ENCODE results near the gene MED13L. TPM values are rescaled to one million over a fixed set of nuclear protein-coding genes. Genes with fewer than 3 reads are reported as not detected.

MED13L gene
- total and polyA plus RNA-seq, 8 donors: 10.3 to 93.8 (median 53.0) TPM

DNA sequence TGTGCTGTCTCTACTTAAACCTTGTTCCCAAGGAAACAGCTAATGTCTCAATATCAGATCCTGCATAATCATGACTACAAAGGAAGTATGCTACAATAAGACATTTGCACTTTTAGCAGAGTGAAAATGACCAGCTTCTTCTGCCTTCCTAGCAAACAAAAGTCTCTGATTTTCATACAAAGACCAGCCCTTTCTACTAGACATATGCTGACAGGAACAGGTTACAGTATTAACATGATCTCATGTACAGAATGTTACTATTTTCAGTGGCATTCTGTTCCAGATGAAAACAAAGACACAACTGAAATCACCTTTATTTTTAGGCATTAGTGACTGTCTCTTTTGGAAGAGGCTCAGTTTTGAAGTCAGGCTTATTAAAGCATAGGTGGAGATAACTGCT is 228.6 kb downstream of the MED13L start:
- ATAC-seq (no peak), FAIRE-seq (no peak), DNase-seq (no peak)
- TF ChIP-seq, protein P1, sequence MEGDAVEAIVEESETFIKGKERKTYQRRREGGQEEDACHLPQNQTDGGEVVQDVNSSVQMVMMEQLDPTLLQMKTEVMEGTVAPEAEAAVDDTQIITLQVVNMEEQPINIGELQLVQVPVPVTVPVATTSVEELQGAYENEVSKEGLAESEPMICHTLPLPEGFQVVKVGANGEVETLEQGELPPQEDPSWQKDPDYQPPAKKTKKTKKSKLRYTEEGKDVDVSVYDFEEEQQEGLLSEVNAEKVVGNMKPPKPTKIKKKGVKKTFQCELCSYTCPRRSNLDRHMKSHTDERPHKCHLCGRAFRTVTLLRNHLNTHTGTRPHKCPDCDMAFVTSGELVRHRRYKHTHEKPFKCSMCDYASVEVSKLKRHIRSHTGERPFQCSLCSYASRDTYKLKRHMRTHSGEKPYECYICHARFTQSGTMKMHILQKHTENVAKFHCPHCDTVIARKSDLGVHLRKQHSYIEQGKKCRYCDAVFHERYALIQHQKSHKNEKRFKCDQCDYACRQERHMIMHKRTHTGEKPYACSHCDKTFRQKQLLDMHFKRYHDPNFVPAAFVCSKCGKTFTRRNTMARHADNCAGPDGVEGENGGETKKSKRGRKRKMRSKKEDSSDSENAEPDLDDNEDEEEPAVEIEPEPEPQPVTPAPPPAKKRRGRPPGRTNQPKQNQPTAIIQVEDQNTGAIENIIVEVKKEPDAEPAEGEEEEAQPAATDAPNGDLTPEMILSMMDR (IDR thresholded peaks at IDR 0.05): no peak
- intact Hi-C loops (cut with DNase I): no loop called here
- H3K4me3 ChIP-seq: no peak overlapping the region
- no peaks in the 10 kb centered on the region for H3K27me3 ChIP-seq
- H3K36me3 ChIP-seq: no peaks in the 10 kb centered on the region
- peaks cover 2 to 29% (median 27%) of the 10 kb centered on the region in 3 donors for H3K4me1 ChIP-seq
- no peaks in the 10 kb centered on the region for H3K9me3 ChIP-seq
- H3K27ac ChIP-seq: no peak overlapping the region

DNA sequence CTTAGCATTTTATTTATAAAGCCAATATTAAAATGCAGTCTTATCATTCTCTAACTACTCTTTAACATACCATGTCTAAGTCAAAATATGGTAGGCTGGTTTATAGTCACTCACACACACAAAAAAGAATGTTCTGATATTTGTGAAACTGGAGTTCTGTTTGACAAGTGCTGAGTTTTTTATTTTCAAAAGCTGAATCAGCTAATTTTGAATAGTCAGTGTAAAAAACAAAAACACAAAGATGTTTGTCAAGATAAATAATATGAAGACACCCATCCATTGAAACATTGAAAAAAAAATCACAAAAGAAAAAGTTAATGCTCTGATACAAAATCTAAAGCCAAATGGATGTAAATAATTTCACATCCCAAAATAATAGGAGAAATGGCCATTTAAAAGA is 231.5 kb downstream of the MED13L start:
- Histone ChIP-seq H3K9me3 (no peaks in the 10 kb centered on the region), H3K4me1 (peaks cover 14 to 42% (median 27%) of the 10 kb centered on the region in 3 donors), H3K27me3 (no peaks in the 10 kb centered on the region), H3K27ac (no peak overlapping the region), H3K36me3 (no peaks in the 10 kb centered on the region), H3K4me3 (no peak overlapping the region)
- no peak for ATAC-seq
- intact Hi-C loops (cut with DNase I): no loop called here
- no peak for FAIRE-seq
- TF ChIP-seq, protein P1 (IDR thresholded peaks at IDR 0.05): no peak
- no peak for DNase-seq

DNA sequence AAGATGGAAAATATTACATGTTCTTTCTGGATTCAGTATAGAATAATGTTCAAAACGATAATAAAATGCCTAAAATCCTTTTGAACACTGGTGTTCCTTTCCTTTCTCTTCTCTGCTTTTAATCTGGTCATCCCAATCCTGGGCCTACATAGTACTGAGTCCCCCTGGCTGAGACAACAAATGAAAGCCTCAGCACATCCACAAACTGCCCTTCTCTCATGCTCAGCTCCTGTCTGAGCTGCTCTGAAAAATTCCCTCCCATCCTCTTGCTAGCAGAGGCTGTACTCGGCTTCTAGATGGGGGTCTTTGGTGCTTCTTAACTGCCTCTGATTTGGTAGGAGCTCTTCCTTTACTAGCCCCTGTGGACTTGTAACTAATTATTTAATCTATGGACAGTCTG is 232.3 kb downstream of the MED13L start:
- intact Hi-C loops (cut with DNase I): no loop called here
- peaks cover 14 to 42% (median 27%) of the 10 kb centered on the region in 3 donors for H3K4me1 ChIP-seq
- WGBS, 2 donors: 83 to 92% methylated on average over 2 of the region's 2 CpGs

DNA sequence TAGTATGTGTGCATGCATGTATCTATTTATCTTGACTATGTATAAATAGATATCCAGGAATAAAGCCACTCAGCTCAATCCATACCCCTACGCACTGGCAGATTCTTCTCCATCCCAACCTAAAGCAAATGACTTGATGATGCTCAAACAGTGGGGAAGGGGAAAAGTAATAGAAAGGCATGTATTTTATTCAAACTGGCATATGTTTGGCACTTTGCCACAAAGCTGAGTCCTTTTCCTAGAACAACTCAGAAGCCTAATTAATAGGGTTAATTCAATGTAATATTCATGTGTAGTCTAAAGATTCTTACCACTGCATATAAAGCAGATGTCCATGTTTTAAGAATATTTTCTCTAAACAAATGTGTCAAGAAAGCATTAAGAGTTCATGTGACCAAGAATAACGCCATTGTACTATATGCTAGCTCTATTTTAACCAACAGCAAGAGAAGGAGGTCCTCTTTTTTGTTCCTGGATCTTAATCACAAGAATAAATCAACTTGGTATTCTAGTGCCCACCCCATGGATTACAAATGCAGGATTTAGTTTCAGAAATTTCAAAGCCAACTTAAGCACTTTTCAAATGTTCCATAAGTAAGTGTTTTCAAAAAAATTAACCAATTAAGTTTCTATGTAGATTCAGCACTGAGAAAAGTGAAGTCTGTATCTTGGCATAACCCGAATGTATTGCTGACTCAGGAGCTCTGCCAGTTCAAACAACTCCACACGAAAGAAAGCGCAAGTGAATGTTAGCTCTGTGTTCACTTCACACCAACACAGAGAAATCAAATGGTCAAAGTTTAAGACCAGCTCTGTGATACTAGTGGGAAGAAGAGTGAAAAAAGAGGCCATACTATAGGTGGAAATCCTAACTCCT is 233.6 kb downstream of the MED13L start:
- ATAC-seq (peak; percentile 86 to 93 (median 90)), DNase-seq (no peak), FAIRE-seq (no peak)
- Histone ChIP-seq H3K4me1 (peaks cover 14 to 44% (median 23%) of the 10 kb centered on the region in 3 donors), H3K36me3 (no peaks in the 10 kb centered on the region), H3K27ac (peak overlapping the region in 1 of 4 donors; percentile 28), H3K27me3 (no peaks in the 10 kb centered on the region), H3K4me3 (no peak overlapping the region), H3K9me3 (no peaks in the 10 kb centered on the region)
- intact Hi-C loops (cut with DNase I): no loop called here
- TF ChIP-seq, protein P1 (IDR thresholded peaks at IDR 0.05): no peak
- WGBS, 2 donors: 39% methylated on average over 5 of the region's 5 CpGs

More for the DNA sequence above, 232.3 kb downstream of the MED13L start:
- Histone ChIP-seq H3K27me3 (no peaks in the 10 kb centered on the region), H3K36me3 (no peaks in the 10 kb centered on the region), H3K9me3 (no peaks in the 10 kb centered on the region), H3K4me3 (no peak overlapping the region), H3K27ac (no peak overlapping the region)
- FAIRE-seq: no peak
- TF ChIP-seq, protein P1 (IDR thresholded peaks at IDR 0.05): no peak
- no peak for DNase-seq
- ATAC-seq: no peak

DNA sequence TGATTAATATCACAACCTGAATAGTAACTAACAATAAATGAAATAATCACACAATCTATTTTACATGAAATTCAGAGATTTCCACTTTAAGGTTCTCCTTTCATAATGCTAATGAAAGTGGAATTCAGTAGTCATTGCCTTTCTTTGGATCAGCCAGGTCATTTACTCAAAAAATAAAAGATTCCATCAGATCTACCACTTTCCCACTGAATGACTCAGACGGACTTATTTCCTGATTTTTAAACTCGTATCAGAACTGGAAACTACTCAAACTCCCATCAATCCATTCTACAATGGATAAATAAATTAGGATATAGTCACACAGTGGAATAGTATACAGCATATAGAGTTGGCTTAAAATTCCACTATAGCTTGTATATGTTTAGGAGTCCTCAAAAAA is 237.1 kb downstream of the MED13L start:
- TF ChIP-seq, protein P1 (IDR thresholded peaks at IDR 0.05): no peak
- H3K4me1 ChIP-seq: peaks cover 14 to 50% (median 17%) of the 10 kb centered on the region in 3 donors
- 81 to 83% methylated on average over 2 of the region's 2 CpGs for WGBS, 2 donors
- no peaks in the 10 kb centered on the region for H3K36me3 ChIP-seq
- ATAC-seq: no peak
- H3K9me3 ChIP-seq: no peaks in the 10 kb centered on the region
- no peak for FAIRE-seq
- intact Hi-C loops (cut with DNase I): no loop called here
- H3K27ac ChIP-seq: no peak overlapping the region
- DNase-seq: no peak
- H3K4me3 ChIP-seq: no peak overlapping the region
- no peaks in the 10 kb centered on the region for H3K27me3 ChIP-seq

All from pancreas (tissue), 10 donors.